ENCODE measurements around the gene SCLY. TPM values are rescaled to one million over a fixed set of nuclear protein-coding genes. Genes with fewer than 3 reads are reported as not detected.

The SCLY gene
- total RNA-seq, 1 experiment from 2014 or later, result 68.4 TPM

DNA sequence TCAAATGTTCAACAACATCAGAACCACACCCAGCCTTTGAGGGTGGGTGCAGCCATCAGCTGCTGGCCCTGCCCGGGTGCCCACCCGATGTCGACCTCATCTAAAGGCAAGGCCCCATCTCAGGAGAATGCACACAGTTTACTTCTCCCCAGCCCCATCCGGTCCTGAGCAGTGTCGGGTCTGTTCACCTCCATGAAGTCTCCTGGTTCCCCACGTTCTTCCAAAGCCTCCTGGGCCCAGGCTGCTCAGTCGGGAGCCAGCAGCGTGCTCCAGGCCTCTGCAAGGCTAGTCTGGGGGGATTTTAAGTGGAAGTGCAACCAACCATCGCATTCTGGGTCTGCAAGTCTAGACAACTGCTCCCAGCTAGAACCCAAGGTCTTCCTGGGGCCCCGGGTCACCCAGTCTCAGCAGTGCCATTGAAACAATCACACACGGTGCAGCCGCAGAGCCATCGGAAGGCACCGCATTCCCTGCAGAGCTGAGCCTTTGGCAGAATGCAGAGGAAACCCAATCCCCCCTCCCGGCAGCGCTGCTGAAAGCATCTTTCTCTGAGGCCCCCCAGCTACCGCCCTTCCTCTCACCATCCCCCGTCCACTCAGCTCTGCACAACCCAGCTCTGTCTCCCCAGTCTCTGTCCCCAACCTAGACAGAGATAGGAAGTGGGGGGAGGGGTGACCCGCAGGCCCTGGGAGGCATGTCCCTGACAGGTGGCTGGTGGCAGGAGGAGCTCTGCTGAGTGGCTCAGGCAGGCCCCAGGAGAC is 47.8 kb downstream of the SCLY start:
- ATAC-seq (peak; percentile 55), DNase-seq (ENCODE audit: low spot score) (peak; percentile 58)
- Mint-ChIP-seq H3K36me3 (peaks cover 6% of the 10 kb centered on the region), H3K27me3 (ENCODE audit: low read depth) (no peaks in the 10 kb centered on the region), H3K9me3 (peaks cover 21% of the 10 kb centered on the region), H3K4me3 (no peak overlapping the region), H3K4me1 (peaks cover 21% of the 10 kb centered on the region), H3K27ac (no peak overlapping the region)
- no peak for TF ChIP-seq ELF4 (CRISPR knock-in tag; IDR thresholded peaks at IDR 0.05; ENCODE audit: low read depth)
- TF ChIP-seq FOXP1 (CRISPR knock-in tag; IDR thresholded peaks at IDR 0.05; ENCODE audit: borderline replicate concordance), result 0 out of 2 replicates have a peak, but pooled peaks have one; percentile 45
- peak; percentile 77; the same call in 1 of the 2 replicates for TF ChIP-seq ZNF281 (CRISPR knock-in tag; IDR thresholded peaks at IDR 0.05)
- no peak for TF ChIP-seq TEAD1 (CRISPR knock-in tag; IDR thresholded peaks at IDR 0.05)
- 0 out of 2 replicates have a peak, but pooled peaks have one; percentile 19 for TF ChIP-seq CREB1 (CRISPR knock-in tag; IDR thresholded peaks at IDR 0.05)
- ChIA-PET CTCF (interaction anchor here (0.6 to 1.9 kb wide), 12 partner anchors 8 to 250 kb away, joined by 3 to 16 read pairs (median 6); partner anchors contain the start of gene ESPNL), POLR2A (interaction anchor here (0.6 to 1.7 kb wide), 4 partner anchors 10 to 437 kb away, joined by 3 to 8 read pairs (median 5); no protein-coding TSS in a partner anchor)

DNA sequence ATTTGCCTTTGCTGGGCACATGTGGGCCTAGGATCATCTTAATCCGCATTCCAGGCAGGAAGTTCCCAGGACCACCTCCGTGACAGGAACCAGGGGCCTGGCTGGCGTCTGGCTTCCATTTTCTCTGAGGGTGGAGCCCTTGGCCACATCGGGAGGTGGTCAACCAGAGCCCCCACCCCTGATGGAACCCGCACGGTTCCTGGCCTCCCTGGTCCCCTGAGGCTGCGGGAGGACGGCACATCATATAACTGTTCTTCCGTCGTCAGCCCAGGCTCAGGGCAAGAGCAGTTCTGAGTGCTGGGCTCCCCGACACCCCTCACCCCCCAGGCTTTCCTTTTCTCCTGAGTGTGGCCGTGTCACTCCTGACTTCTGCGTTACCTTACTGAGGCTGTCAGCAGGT is 52.8 kb downstream of the SCLY start:
- DNase-seq (ENCODE audit: low spot score) (no peak), ATAC-seq (no peak)
- ChIA-PET POLR2A (no interaction called here), CTCF (no interaction called here)
- H3K27ac Mint-ChIP-seq, result no peak overlapping the region
- no peak overlapping the region for H3K4me3 Mint-ChIP-seq
- peaks cover 11% of the 10 kb centered on the region for H3K4me1 Mint-ChIP-seq
- TF ChIP-seq, protein P1, sequence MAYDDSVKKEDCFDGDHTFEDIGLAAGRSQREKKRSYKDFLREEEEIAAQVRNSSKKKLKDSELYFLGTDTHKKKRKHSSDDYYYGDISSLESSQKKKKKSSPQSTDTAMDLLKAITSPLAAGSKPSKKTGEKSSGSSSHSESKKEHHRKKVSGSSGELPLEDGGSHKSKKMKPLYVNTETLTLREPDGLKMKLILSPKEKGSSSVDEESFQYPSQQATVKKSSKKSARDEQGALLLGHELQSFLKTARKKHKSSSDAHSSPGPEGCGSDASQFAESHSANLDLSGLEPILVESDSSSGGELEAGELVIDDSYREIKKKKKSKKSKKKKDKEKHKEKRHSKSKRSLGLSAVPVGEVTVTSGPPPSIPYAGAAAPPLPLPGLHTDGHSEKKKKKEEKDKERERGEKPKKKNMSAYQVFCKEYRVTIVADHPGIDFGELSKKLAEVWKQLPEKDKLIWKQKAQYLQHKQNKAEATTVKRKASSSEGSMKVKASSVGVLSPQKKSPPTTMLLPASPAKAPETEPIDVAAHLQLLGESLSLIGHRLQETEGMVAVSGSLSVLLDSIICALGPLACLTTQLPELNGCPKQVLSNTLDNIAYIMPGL (CRISPR knock-in tag; IDR thresholded peaks at IDR 0.05), result no peak
- TF ChIP-seq AR (CRISPR knock-in tag; IDR thresholded peaks at IDR 0.05), result no peak
- TF ChIP-seq, protein P2, sequence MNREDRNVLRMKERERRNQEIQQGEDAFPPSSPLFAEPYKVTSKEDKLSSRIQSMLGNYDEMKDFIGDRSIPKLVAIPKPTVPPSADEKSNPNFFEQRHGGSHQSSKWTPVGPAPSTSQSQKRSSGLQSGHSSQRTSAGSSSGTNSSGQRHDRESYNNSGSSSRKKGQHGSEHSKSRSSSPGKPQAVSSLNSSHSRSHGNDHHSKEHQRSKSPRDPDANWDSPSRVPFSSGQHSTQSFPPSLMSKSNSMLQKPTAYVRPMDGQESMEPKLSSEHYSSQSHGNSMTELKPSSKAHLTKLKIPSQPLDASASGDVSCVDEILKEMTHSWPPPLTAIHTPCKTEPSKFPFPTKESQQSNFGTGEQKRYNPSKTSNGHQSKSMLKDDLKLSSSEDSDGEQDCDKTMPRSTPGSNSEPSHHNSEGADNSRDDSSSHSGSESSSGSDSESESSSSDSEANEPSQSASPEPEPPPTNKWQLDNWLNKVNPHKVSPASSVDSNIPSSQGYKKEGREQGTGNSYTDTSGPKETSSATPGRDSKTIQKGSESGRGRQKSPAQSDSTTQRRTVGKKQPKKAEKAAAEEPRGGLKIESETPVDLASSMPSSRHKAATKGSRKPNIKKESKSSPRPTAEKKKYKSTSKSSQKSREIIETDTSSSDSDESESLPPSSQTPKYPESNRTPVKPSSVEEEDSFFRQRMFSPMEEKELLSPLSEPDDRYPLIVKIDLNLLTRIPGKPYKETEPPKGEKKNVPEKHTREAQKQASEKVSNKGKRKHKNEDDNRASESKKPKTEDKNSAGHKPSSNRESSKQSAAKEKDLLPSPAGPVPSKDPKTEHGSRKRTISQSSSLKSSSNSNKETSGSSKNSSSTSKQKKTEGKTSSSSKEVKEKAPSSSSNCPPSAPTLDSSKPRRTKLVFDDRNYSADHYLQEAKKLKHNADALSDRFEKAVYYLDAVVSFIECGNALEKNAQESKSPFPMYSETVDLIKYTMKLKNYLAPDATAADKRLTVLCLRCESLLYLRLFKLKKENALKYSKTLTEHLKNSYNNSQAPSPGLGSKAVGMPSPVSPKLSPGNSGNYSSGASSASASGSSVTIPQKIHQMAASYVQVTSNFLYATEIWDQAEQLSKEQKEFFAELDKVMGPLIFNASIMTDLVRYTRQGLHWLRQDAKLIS (CRISPR knock-in tag; IDR thresholded peaks at IDR 0.05; ENCODE audit: borderline replicate concordance), result no peak
- TF ChIP-seq OVOL2 (CRISPR knock-in tag; IDR thresholded peaks at IDR 0.05; ENCODE audit: borderline replicate concordance), result no peak
- TF ChIP-seq HMGA2 (CRISPR knock-in tag; IDR thresholded peaks at IDR 0.05), result no peak
- no peak for TF ChIP-seq SP1 (CRISPR knock-in tag; conservative IDR thresholded peaks at IDR 0.05)
- TF ChIP-seq ZNF121 (CRISPR knock-in tag; IDR thresholded peaks at IDR 0.05), result no peak
- no peak for TF ChIP-seq SOX15 (CRISPR knock-in tag; IDR thresholded peaks at IDR 0.05)
- TF ChIP-seq TEAD4 (CRISPR knock-in tag; IDR thresholded peaks at IDR 0.05), result no peak
- no peak for TF ChIP-seq JAZF1 (CRISPR knock-in tag; IDR thresholded peaks at IDR 0.05)
- peaks cover 21% of the 10 kb centered on the region for H3K9me3 Mint-ChIP-seq
- peaks cover 6% of the 10 kb centered on the region for H3K36me3 Mint-ChIP-seq
- no peaks in the 10 kb centered on the region for H3K27me3 Mint-ChIP-seq (ENCODE audit: low read depth)
